Measurements from ENCODE around the gene IFNG-AS1. TPM values are rescaled to one million over a fixed set of nuclear protein-coding genes. Genes with fewer than 3 reads are reported as not detected.

IFNG-AS1 gene
- polyA plus RNA-seq, 1 donor from 2014 or later, result not detected

GRCh38 chr12:68013181-68013580 is 23.9 kb downstream of the IFNG-AS1 start:
- Histone ChIP-seq H3K27me3 (ENCODE audit: insufficient read depth, low read depth, low read length) (no peaks in the 10 kb centered on the region), H3K9me3 (ENCODE audit: low read length) (no peaks in the 10 kb centered on the region), H3F3A (ENCODE audit: insufficient read depth, low read length, poor library complexity, severe bottlenecking) (no peaks in the 10 kb centered on the region), H3K27ac (ENCODE audit: low read length) (no peak overlapping the region), H3K36me3 (ENCODE audit: insufficient read depth, low read length) (no peaks in the 10 kb centered on the region), H3K79me2 (replicated peaks; ENCODE audit: insufficient read depth, low read length) (no peaks in the 10 kb centered on the region), H3K4me2 (ENCODE audit: low read length) (no peak overlapping the region), H3K9me2 (ENCODE audit: insufficient read depth, low read length) (no peaks in the 10 kb centered on the region), H2AFZ (ENCODE audit: low read depth, low read length) (no peak overlapping the region), H3K9ac (ENCODE audit: low read length) (no peak overlapping the region), H3K4me3 (ENCODE audit: low read length) (no peak overlapping the region), H4K20me1 (ENCODE audit: insufficient read depth) (no peaks in the 10 kb centered on the region)
- TF ChIP-seq EZH2 (IDR thresholded peaks at IDR 0.05; ENCODE audit: borderline replicate concordance, insufficient read depth, low read length, poor library complexity, severe bottlenecking) (no peak), REST (IDR thresholded peaks at IDR 0.05; ENCODE audit: borderline replicate concordance) (no peak), EP300 (conservative IDR thresholded peaks at IDR 0.05; ENCODE audit: poor library complexity, severe bottlenecking) (no peak), RAD21 (conservative IDR thresholded peaks at IDR 0.05) (no peak), TAF1 (IDR thresholded peaks at IDR 0.05; ENCODE audit: low read depth) (no peak), POLR2AphosphoS5 (IDR thresholded peaks at IDR 0.05) (no peak)
- TF ChIP-seq, protein P1, sequence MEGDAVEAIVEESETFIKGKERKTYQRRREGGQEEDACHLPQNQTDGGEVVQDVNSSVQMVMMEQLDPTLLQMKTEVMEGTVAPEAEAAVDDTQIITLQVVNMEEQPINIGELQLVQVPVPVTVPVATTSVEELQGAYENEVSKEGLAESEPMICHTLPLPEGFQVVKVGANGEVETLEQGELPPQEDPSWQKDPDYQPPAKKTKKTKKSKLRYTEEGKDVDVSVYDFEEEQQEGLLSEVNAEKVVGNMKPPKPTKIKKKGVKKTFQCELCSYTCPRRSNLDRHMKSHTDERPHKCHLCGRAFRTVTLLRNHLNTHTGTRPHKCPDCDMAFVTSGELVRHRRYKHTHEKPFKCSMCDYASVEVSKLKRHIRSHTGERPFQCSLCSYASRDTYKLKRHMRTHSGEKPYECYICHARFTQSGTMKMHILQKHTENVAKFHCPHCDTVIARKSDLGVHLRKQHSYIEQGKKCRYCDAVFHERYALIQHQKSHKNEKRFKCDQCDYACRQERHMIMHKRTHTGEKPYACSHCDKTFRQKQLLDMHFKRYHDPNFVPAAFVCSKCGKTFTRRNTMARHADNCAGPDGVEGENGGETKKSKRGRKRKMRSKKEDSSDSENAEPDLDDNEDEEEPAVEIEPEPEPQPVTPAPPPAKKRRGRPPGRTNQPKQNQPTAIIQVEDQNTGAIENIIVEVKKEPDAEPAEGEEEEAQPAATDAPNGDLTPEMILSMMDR (IDR thresholded peaks at IDR 0.05; ENCODE audit: poor library complexity, severe bottlenecking), result no peak

- TF ChIP-seq EZH2 (IDR thresholded peaks at IDR 0.05; ENCODE audit: borderline replicate concordance, insufficient read depth, low read length, poor library complexity, severe bottlenecking) (no peak), POLR2AphosphoS5 (IDR thresholded peaks at IDR 0.05) (no peak), RAD21 (conservative IDR thresholded peaks at IDR 0.05) (no peak), MXI1 (conservative IDR thresholded peaks at IDR 0.05; ENCODE audit: poor library complexity, severe bottlenecking) (no peak)
- TF ChIP-seq, protein P1 (IDR thresholded peaks at IDR 0.05; ENCODE audit: poor library complexity, severe bottlenecking), result no peak
- Histone ChIP-seq H3K27ac (ENCODE audit: low read length) (no peak overlapping the region), H3K27me3 (ENCODE audit: insufficient read depth, low read depth, low read length) (no peaks in the 10 kb centered on the region), H3K4me3 (ENCODE audit: low read length) (no peak overlapping the region), H3K36me3 (ENCODE audit: insufficient read depth, low read length) (no peaks in the 10 kb centered on the region), H3K4me2 (ENCODE audit: low read length) (no peak overlapping the region), H3K9me3 (ENCODE audit: low read length) (no peaks in the 10 kb centered on the region), H3K79me2 (replicated peaks; ENCODE audit: insufficient read depth, low read length) (no peaks in the 10 kb centered on the region), H2AFZ (ENCODE audit: low read depth, low read length) (no peak overlapping the region), H3K9me2 (ENCODE audit: insufficient read depth, low read length) (no peaks in the 10 kb centered on the region), H3K9ac (ENCODE audit: low read length) (no peak overlapping the region), H4K20me1 (ENCODE audit: insufficient read depth) (no peaks in the 10 kb centered on the region), H3F3A (ENCODE audit: insufficient read depth, low read length, poor library complexity, severe bottlenecking) (no peaks in the 10 kb centered on the region)
Measured at GRCh38 chr12:68016136-68016535, 26.9 kb downstream of the IFNG-AS1 start.
